Measurements from ENCODE around the gene APOL3. TPM values are rescaled to one million over a fixed set of nuclear protein-coding genes. Genes with fewer than 3 reads are reported as not detected.

APOL3 gene
- total and polyA plus RNA-seq, 2 donors (not counting 3 experiments of a cell fraction or from before 2014, with no cell fraction given), result 17.9 to 36.9 TPM

DNA sequence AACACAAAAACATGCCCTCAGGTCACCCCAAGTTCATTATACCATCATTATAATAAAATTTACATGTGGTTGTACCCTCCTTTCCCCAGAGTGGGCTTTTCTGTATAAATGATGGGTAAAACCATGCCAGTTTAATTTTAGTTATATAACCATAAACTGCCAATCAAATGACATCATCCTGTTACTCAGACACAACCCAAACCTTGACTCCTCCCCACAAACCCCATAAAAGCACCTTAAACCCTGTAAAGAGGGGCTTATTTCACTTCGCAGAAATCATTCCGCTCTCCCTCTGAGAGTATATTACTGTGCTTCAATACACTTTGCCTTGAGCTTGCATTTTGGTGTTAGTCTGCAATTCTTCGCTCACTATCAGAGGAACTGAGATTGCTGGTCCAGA lies 5.5 kb upstream of the APOL3 start:
- CTCF ChIA-PET, result interaction anchor here (1.1 to 1.4 kb wide), 2 partner anchors 21 to 100 kb away, joined by 3 read pairs; no protein-coding TSS in a partner anchor
- intact Hi-C loops (cut with micrococcal nuclease), result no loop called here
- no peaks in the 10 kb centered on the region for H4K20me1 ChIP-seq (replicated peaks; ENCODE audit: control insufficient read depth, extremely low read depth, insufficient read depth, low read length)
- H3K27ac ChIP-seq (ENCODE audit: insufficient read depth, low read depth, low read length), result no peak overlapping the region
- no peak overlapping the region for H3K4me2 ChIP-seq (ENCODE audit: insufficient read depth, low read length)
- no peak overlapping the region for H2AFZ ChIP-seq (ENCODE audit: low read depth, low read length)
- dilution Hi-C loops (cut with MboI; ENCODE audit: extremely low pct_ligation_motif_present, low sequenced_read_pairs), result no loop called here
- no peak for FAIRE-seq
- no peaks in the 10 kb centered on the region for H3K9me1 ChIP-seq (replicated peaks; ENCODE audit: control insufficient read depth, extremely low read depth, insufficient read depth, low read length)
- no peak for DNase-seq (ENCODE audit: low read depth, low spot score)
- BruUV-seq (replicated peaks), result no TSS peak
- peaks cover 3 to 7% of the 10 kb centered on the region in 2 experiments for H3K27me3 ChIP-seq (ENCODE audit: control insufficient read depth in 2 of 2, insufficient read depth in 2 of 2, low read length in 2 of 2)
- H3K4me1 ChIP-seq (ENCODE audit: control insufficient read depth, extremely low read depth, insufficient read depth, low read length), result no peaks in the 10 kb centered on the region
- H3K79me2 ChIP-seq (ENCODE audit: control insufficient read depth, insufficient read depth, low read length), result no peaks in the 10 kb centered on the region
- H3K9me3 ChIP-seq (replicated peaks; ENCODE audit: control insufficient read depth, insufficient read depth, low read length), result no peaks in the 10 kb centered on the region
- H3K4me3 ChIP-seq (replicated peaks in 1 of 3; ENCODE audit: insufficient read depth in 1 of 3, low read depth in 1 of 3, low read length in 3 of 3), result no peak overlapping the region
- TF ChIP-seq POLR2AphosphoS5 (IDR thresholded peaks at IDR 0.05; ENCODE audit: insufficient read depth, low read depth, low read length) (no peak), MYC (IDR thresholded peaks at IDR 0.05; ENCODE audit: low read depth, low read length) (no peak), GATA2 (IDR thresholded peaks at IDR 0.05; ENCODE audit: insufficient read depth, insufficient read length, low read depth, low read length) (no peak), JUN (IDR thresholded peaks at IDR 0.05; ENCODE audit: borderline replicate concordance, insufficient read depth, insufficient read length, low read depth) (no peak), POLR2A (IDR thresholded peaks at IDR 0.05; ENCODE audit: low read depth, low read length) (no peak), FOS (IDR thresholded peaks at IDR 0.05; ENCODE audit: borderline replicate concordance, insufficient read depth, low read length) (no peak), EZH2 (IDR thresholded peaks at IDR 0.05; ENCODE audit: borderline replicate concordance, low read depth, low read length, severe bottlenecking) (no peak)
- TF ChIP-seq, protein P1, sequence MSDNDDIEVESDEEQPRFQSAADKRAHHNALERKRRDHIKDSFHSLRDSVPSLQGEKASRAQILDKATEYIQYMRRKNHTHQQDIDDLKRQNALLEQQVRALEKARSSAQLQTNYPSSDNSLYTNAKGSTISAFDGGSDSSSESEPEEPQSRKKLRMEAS (IDR thresholded peaks at IDR 0.05; ENCODE audit: insufficient read depth, insufficient read length), result no peak
- TF ChIP-seq, protein P2, sequence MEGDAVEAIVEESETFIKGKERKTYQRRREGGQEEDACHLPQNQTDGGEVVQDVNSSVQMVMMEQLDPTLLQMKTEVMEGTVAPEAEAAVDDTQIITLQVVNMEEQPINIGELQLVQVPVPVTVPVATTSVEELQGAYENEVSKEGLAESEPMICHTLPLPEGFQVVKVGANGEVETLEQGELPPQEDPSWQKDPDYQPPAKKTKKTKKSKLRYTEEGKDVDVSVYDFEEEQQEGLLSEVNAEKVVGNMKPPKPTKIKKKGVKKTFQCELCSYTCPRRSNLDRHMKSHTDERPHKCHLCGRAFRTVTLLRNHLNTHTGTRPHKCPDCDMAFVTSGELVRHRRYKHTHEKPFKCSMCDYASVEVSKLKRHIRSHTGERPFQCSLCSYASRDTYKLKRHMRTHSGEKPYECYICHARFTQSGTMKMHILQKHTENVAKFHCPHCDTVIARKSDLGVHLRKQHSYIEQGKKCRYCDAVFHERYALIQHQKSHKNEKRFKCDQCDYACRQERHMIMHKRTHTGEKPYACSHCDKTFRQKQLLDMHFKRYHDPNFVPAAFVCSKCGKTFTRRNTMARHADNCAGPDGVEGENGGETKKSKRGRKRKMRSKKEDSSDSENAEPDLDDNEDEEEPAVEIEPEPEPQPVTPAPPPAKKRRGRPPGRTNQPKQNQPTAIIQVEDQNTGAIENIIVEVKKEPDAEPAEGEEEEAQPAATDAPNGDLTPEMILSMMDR (IDR thresholded peaks at IDR 0.05; ENCODE audit: extremely low read depth in 1 of 2, insufficient read depth in 1 of 2, low read depth in 1 of 2, low read length in 2 of 2), result no peak
- no peak overlapping the region for H3K9ac ChIP-seq (replicated peaks; ENCODE audit: extremely low read depth, insufficient read depth, low read length)
- POLR2A ChIA-PET, result no interaction called here
- no peaks in the 10 kb centered on the region for H3K36me3 ChIP-seq (ENCODE audit: control insufficient read depth in 2 of 2, extremely low read depth in 1 of 2, insufficient read depth in 2 of 2, low read length in 2 of 2)

Data from endothelial cell of umbilical vein (primary cell).